Measurements from ENCODE around the gene CSPG4.

- TF ChIP-seq CTCF (IDR thresholded peaks at IDR 0.05; ENCODE audit: borderline replicate concordance, extremely low read depth, low read length, poor library complexity, severe bottlenecking) (no peak), EZH2 (IDR thresholded peaks at IDR 0.05; ENCODE audit: borderline replicate concordance, low read depth, low read length, severe bottlenecking) (no peak)
These were observed 48.2 kb upstream of the CSPG4 start for GRCh38 chr15:75760704-75761435.

All from DND-41 (cell line).